HFF-Myc (cell line): ENCODE measurements around the gene TMEM31.

ENCODE experiments used
- DNase-seq: peaks from one replicate; pipeline ENCODE4 v3.0.0-alpha.2; 2011; ENCODE audit warnings: low read depth; ENCODE audit errors: extremely low read depth
- H3K4me3 ChIP-seq: replicated peaks from 2 replicates; pipeline ENCODE4 v1.5.1; 2011; ENCODE audit warnings: low read depth, mild to moderate bottlenecking, control low read depth, low read length
- TF ChIP-seq, protein P1 (sequence below): IDR thresholded peaks from 2 replicates; pipeline ENCODE4 v1.5.1; 2012; ENCODE audit warnings: mild to moderate bottlenecking, low read depth, low read length, control low read depth; ENCODE audit errors: missing control alignments

TMEM31 gene, protein sequence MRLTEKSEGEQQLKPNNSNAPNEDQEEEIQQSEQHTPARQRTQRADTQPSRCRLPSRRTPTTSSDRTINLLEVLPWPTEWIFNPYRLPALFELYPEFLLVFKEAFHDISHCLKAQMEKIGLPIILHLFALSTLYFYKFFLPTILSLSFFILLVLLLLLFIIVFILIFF

DNA sequence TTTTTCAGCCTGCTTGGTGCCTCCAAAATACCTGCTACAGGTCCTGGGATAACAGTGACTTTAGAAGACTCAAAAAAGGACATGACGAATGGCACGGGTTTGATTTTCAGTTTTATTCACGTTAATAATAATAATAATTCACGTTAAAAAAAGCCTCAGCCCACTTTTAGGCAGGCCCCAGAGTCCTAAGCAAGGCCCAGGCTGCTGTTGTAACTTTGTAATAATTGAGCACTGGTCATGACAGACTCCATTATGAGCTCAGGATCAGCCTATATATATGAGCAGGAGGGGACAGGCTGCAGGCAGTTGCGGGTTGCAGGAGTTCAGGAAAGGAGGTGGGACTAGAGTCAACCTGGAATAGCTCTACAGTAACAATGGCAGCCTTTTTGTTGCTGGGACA lies at the start of gene TMEM31:
Gene TMEM31 (plus strand): TSS at position 301 of the 400 bp plus-strand sequence. CDS start 1,350 bp downstream, outside the sequence.
- no peak for DNase-seq
- no peak within 1 kb of the TSS for H3K4me3 ChIP-seq
- TF ChIP-seq, protein P1, sequence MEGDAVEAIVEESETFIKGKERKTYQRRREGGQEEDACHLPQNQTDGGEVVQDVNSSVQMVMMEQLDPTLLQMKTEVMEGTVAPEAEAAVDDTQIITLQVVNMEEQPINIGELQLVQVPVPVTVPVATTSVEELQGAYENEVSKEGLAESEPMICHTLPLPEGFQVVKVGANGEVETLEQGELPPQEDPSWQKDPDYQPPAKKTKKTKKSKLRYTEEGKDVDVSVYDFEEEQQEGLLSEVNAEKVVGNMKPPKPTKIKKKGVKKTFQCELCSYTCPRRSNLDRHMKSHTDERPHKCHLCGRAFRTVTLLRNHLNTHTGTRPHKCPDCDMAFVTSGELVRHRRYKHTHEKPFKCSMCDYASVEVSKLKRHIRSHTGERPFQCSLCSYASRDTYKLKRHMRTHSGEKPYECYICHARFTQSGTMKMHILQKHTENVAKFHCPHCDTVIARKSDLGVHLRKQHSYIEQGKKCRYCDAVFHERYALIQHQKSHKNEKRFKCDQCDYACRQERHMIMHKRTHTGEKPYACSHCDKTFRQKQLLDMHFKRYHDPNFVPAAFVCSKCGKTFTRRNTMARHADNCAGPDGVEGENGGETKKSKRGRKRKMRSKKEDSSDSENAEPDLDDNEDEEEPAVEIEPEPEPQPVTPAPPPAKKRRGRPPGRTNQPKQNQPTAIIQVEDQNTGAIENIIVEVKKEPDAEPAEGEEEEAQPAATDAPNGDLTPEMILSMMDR, result no peak

- DNase-seq, result no peak
- H3K4me3 ChIP-seq, result no peak overlapping the region
- TF ChIP-seq, protein P1, result no peak
Observed at GRCh38 chrX:103663981-103664762, 46.5 kb upstream of the TMEM31 start.

- TF ChIP-seq, protein P1, result no peak
- no peak overlapping the region for H3K4me3 ChIP-seq
- DNase-seq, result no peak
Observed at GRCh38 chrX:103666202-103667107, 44.3 kb upstream of the TMEM31 start.

DNA sequence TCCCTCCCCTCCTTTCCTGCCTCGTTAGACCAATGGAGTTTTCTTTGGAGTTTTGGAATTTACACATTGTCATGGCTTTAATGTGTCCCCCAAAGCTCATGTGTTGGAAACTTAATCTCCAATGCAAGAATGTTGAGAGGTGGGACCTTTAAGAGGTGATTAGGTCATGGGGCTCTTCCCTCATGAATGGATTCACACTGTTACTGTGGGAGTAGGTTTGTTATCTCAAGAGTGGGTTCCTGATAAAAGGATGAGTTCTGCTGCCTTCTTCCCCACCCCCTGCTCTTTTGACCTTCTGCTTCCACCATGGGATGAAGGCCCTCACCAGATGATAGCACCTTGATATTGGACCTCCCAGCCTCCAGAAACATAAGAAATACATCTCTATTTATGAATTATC lies 41.0 kb upstream of the TMEM31 start:
- no peak overlapping the region for H3K4me3 ChIP-seq
- DNase-seq, result no peak
- TF ChIP-seq, protein P1, result no peak

DNA sequence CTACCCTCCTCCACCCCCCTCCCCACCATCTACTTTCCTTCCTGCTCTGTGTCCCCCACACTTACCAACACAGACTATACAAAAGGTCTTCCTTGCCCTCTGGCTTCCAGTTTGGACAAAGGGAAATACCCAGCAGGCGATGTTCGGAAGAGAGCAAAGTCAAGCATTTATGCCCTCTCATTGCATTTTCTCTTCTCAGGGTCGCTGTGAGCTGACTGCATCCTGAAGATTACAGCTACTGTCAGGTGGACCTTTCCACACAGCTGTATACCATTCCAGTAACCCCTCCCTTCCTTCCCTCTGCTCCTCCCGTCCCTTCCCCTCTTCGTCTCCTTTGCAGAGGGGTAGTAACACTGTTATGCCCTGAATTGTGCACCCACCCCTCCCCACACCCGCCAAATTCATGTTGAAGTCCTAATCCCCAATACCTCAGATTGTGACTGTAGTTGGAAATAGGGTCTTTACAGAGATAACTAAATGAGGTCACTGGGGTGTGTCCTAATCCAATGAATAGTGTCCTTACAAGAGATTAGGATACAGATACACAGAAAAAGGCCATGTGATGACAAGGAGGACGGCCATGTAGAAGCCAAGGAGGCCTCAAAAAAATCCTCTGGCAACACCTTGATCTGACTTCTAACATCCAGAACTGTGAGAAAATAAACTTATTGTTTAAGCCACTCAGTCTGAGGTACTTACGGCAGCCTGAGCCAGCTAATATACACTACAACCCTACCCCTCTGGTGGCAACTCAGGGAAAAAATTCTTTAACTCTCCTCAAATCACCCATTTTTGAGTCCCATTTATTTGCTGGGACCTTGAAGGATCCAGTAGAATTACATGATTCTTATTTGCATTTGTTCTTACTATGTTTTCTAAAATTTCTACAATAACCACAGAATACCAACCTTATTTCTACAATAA lies 35.9 kb upstream of the TMEM31 start:
- no peak for DNase-seq

More for the DNA sequence above, 35.9 kb upstream of the TMEM31 start:
- no peak overlapping the region for H3K4me3 ChIP-seq
- TF ChIP-seq, protein P1, result no peak
